PC-9 (cell line): ENCODE measurements around the gene HPCAL1.

Experiments
- CTCF ChIP-seq: fragments of 200-600 bp; sonication (generic); conservative IDR thresholded peaks from 2 replicates; pipeline ENCODE4 v1.6.1; 2017; ENCODE audit warnings: mixed run types, antibody characterized with exemption, mild to moderate bottlenecking, moderate library complexity
- EZH2 ChIP-seq: fragments of 200-600 bp; sonication (generic); IDR thresholded peaks from 2 replicates; pipeline ENCODE4 v1.8.0; 2017; ENCODE audit warnings: antibody characterized with exemption, low read depth

GRCh38 chr2:10380048-10380926 lies 77.6 kb downstream of the HPCAL1 start:
- TF ChIP-seq CTCF: no peak
- no peak for TF ChIP-seq EZH2
